GM19395 (cell line): ENCODE results near the gene L1CAM.

Experiments
- ATAC-seq: cut with Tn5 transposase; IDR thresholded peaks from one replicate; pipeline ENCODE4 v1.9.1; 2021; ENCODE audit warnings: mild to moderate bottlenecking, moderate library complexity; ENCODE audit not compliant: unreplicated experiment

L1CAM gene

GRCh38 chrX:153885968-153886903 lies at the start of gene L1CAM:
Gene L1CAM (minus strand): TSS chrX:153886173. CDS start chrX:153875836, 10,337 bp downstream.
- no peak for ATAC-seq

DNA sequence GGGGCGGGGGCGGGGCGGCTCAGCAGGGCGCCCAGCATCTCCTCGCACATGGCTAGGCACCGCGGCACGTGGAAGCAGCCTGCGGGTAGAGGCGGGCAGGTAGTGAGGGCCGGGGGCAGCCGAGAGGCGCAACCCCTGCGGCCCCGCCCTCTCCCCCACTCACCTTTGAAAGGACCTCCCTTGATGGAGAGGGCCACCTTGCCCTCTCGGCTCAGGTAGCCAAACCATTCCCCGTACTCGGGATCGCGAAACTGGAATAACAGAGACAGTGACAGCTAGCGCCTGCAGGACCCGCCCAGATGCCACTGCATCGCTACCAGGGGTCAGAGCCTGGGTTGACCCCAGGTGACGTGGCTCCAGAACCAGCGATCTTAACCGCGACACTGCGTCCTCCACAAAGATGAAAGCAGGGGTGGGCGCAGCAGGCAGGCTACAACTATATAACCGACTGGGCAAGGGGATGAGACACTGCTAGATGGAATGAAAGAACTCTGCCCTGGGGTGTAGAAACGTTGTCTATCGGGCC lies 49.4 kb upstream of the L1CAM start:
- ATAC-seq: peak; percentile 16

- peak; percentile 81 for ATAC-seq
These were observed 48.9 kb upstream of the L1CAM start, which contains the start of gene NAA10 for GRCh38 chrX:153934762-153935325. Gene NAA10 (minus strand): TSS chrX:153935037. CDS start chrX:153934904, 133 bp downstream.

GRCh38 chrX:153934148-153934761 lies 48.3 kb upstream of the L1CAM start:
- peak; percentile 23 for ATAC-seq

DNA sequence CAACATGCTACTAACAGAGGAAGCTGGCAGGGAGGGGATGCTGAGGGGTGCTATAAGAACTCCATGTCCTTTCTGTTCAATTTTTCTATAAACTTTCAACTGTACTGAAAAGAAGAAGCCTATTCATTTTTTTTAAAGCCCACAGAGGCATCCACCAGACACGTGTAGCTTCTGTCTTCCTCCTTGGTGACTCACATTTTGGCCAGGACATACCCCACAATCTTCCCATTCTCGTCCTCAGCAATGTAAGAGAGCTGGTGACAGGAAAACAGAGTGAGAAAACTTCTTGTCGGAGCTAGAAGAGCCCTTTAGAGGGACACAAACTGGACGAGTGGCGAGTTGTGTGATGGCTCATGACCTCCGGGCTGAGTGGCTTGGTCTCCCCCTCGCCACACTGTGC lies 47.8 kb upstream of the L1CAM start:
- ATAC-seq: no peak

GRCh38 chrX:153932220-153932915 lies 46.4 kb upstream of the L1CAM start:
- ATAC-seq: no peak

- ATAC-seq: no peak
These were observed 45.8 kb upstream of the L1CAM start for GRCh38 chrX:153931748-153932147.

- no peak for ATAC-seq
These were observed 45.2 kb upstream of the L1CAM start for GRCh38 chrX:153931151-153931550.

GRCh38 chrX:153930011-153930910 lies 44.3 kb upstream of the L1CAM start:
- no peak for ATAC-seq

DNA sequence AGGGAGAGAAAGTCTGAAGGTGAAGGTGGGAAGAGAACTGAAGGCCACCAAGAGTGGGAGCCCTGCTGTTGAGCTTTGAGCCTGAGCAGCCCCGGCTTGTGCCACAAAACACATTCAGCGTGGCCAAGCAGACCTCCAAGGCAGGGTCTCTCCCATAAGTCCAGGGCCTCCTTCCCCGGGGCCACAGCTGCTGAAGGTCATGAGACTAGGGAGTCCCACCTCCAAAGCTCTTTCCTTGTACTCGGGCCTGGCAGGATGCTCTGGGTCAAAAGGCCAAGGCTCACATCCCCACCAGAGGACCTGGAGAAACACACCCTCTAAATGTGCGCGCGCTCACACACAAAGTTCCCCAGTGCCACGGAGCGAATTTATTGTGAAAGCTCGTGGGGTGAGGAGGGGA lies 43.6 kb upstream of the L1CAM start:
- ATAC-seq: no peak

DNA sequence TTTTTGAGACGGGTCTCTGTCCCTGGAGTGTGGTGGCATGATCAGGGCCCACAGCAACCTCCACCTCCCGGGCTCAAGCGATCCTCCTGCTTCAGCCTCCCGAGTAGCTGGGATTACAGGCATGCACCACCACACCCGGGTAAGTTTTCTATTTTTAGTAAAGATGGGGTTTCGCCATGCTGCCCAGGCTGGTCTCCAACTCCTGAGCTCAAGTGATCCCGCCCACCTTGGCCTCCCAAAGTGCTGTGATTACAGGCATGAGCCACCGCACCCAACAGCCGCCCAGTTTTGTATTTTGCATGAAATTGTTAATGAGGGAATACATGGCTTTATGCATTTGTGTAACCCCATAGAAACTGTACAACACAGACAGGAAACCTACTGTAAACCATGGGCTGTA lies 42.9 kb upstream of the L1CAM start:
- no peak for ATAC-seq

DNA sequence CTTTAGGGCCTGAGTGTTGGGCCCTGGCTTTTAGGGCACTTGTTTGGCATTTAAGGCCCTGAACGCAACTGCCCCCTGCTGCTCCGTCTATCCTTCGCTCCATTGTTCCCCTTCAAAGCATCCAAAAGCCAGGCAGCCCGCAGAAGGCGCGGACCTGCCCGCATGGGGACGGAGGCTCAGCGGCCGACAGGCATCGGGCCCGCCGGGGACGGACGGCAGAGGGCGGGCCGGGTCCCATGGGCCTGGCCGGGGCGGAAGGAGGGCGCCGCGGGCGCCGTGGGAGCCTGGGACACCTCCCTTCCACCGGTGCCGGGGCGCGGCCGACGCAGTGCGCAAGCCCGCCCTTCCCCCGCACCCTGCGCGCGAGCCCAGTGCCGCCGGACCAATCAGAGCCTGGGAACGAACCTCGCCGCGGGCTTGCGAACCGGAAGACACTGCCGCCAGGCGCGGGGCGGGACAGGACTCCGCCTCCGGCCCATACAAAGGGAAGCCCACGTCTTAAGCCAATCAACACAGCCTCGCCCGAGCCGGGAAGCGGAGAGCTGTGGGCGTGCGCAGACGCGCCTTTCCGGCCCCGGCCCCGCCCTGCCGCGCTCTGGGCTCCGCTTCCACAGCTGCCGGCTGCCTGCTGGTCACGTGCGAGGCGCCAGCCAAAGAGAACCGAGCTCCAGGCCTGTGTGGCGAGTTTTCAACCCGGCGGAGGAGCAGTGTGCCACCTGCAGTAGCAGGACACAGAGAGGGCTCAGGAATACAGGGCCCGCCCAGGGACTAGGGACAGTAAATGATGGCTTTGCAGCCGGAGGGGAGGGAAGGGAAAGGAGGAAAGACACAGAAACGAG lies 42.2 kb upstream of the L1CAM start:
- peak; percentile 78 for ATAC-seq

DNA sequence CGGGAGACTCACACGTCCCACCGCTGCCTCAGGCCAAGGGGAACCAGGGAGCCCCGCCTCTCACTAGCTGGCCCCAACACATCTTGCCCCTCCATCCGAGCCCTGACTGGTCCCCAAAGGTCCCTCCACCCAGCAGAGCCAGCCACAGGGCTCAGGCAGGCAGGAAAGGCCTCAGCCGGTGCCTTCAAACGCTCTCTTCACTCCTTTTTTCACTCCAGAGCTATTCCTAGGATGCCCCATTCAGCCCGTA lies 41.6 kb upstream of the L1CAM start:
- peak; percentile 0 for ATAC-seq

DNA sequence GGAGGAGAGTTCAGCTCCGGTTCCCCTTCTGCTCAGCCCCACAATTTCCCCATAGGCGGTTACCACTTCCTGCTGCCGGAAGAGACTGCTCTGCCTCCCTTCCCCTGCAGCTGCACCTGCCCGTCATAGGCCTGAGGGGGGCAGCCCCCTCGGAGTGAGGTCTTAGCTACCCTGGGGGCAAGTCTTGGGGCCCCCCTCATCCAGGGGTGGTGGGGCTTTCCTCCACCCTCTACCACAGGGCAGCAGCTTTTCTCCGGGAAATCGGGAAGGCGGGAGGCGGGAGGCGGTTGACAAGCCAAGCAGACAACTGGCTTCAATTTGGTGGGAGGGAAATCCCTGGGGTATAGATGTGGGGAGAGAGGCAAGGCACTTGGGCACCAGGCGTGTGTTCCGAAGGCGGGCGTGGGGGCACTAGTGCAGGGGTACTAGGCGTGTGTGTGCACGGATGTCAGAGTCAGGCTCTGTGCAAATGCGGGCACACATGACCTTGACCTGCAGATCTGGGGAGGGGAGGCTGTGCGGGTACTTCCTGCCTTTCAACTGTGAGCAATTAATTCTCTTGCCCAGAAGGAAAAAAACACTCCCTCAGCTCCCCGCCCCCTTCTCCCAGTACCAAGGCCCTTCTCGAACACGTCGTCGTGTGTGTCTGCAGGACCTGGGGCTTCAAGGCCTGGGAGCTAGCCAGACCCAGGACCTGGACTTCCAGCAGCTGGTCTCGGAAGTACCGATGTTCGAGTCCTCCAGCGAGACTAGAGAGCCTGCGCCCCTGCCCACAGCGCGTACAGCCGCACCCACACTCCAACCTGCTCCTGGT lies 41.1 kb upstream of the L1CAM start:
- ATAC-seq: peak; percentile 55

- no peak for ATAC-seq
These were observed 40.5 kb upstream of the L1CAM start for GRCh38 chrX:153926552-153926857.

DNA sequence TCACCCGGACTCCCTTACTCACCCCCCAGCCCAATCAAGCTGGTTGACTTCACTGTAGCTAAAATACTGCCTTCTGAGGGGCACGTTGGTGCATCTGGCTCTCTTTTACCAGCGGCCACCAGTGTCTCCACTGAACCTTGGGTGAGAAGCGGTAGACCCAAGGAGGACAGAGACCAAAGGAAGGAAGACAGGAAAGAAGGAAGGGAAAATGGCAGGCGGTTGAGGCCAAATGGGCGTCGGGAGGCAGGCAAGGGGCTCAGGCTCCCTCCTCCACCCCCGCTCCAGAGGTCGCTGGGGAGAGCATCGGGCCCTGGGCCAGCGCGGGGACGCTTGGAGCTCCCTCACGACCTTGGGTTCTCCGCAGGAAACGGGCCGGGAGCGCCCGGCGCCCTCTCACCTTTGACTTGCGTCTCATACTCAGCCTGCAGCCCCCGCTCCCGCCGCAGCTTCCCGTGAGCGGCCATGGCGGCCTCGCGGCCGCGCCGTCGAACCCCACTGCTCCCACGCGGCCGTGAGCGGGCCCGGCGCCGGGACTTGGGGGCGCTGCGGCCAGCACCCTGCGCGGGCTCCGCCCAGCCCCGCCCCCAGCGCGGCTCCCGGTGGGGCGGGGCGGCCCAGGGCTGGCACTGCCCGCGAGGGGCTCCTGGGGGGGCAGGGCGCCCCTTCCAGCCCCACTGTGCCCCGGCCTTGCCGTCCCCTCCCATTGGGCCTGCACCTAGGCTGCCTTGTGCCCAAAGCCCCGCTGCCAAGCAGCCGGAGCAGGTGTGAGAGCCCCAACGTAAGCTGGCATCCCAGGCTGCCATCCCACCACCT lies 40.0 kb upstream of the L1CAM start, which contains the start of gene ARHGAP4:
Gene ARHGAP4, minus strand, starts transcription at position 526 of the 813 bp plus-strand sequence. Its CDS starts 62 bp downstream, at position 464.
- no peak for ATAC-seq

DNA sequence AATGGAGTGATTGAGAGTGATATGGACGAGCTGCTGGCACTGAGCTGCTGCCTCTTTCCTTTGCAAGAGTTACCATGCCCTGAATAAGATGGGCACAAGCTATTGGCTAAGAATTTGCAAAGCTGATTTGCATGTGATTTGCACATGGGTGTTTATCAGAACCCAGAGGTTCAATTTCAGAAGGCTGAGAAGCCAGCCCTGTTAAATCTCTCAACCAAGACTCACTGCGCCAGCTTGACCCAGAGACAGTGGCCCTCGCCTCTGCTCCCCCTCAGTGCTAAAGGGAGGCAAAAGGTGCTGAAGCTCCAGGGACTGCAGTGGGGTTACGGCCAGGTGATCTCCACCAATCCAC lies 39.4 kb upstream of the L1CAM start:
- no peak for ATAC-seq
